Spleen (tissue), 7 donors: ENCODE results near the gene UGT1A10.

Experiments used
- CTCF ChIP-seq, 11 experiments: fragments of 200-600 bp in 7 of 11; fragments of 450-650 bp in 4 of 11; sonication (generic) in 4 of 11; IDR thresholded peaks in 8 of 11; conservative IDR thresholded peaks in 3 of 11; 1 replicate in 7 of 11; 2 replicates in 4 of 11; pipeline versions ENCODE4 v1.4.0 to v1.8.0; 2016 to 2021; ENCODE audit warnings: antibody characterized with exemption in 11 of 11, inconsistent platforms in 4 of 11, mild to moderate bottlenecking in 1 of 11
- POLR2A ChIP-seq, 3 donors: fragments of 450-650 bp; IDR thresholded peaks; one replicate each; pipeline ENCODE4 v1.5.1; 2017; ENCODE audit warnings: antibody characterized with exemption in 3 of 3, mild to moderate bottlenecking in 1 of 3
- donor health status: DM: no; HTN: no; CAD: no; lungs with moderate emphysema.
- donor health status: DM: no; HTN: no; CAD: no.
- donor health status: DM: no; HTN: no; CAD: no.

- TF ChIP-seq POLR2A (IDR thresholded peaks at IDR 0.05) (no peak), CTCF (IDR thresholded peaks at IDR 0.05 in 8 of 11, conservative IDR thresholded peaks at IDR 0.05 in 3 of 11) (no peak)
Measured at GRCh38 chr2:233658610-233659009, 22.4 kb downstream of the UGT1A10 start.
